ENCODE measurements around the gene SH2B2.
A peak's percentile ranks its signal among the peaks of the same experiment; 100 is the strongest.

The SH2B2 gene

GRCh38 chr7:102286237-102287110 is at the start of gene SH2B2:
Gene SH2B2, plus strand, starts transcription at chr7:102286868. Its CDS starts 13,683 bp downstream, at chr7:102300551.
- peak; percentile 57 for DNase-seq (ENCODE audit: low spot score)

GRCh38 chr7:102239206-102239820 is 47.4 kb upstream of the SH2B2 start:
- no peak for DNase-seq (ENCODE audit: low spot score)

GRCh38 chr7:102241431-102241830 is 45.2 kb upstream of the SH2B2 start:
- no peak for DNase-seq (ENCODE audit: low spot score)

GRCh38 chr7:102244601-102245000 is 42.1 kb upstream of the SH2B2 start:
- no peak for DNase-seq (ENCODE audit: low spot score)

GRCh38 chr7:102248081-102248455 is 38.6 kb upstream of the SH2B2 start:
- no peak for DNase-seq (ENCODE audit: low spot score)

GRCh38 chr7:102248456-102249395 is 37.9 kb upstream of the SH2B2 start:
- no peak for DNase-seq (ENCODE audit: low spot score)

GRCh38 chr7:102251531-102252365 is 34.9 kb upstream of the SH2B2 start:
- DNase-seq (ENCODE audit: low spot score) = no peak

GRCh38 chr7:102252366-102252982 is 34.2 kb upstream of the SH2B2 start:
- DNase-seq (ENCODE audit: low spot score) = no peak

GRCh38 chr7:102253066-102253972 is 33.3 kb upstream of the SH2B2 start:
- peak; percentile 11 for DNase-seq (ENCODE audit: low spot score)

- no peak for DNase-seq (ENCODE audit: low spot score)
Observed at GRCh38 chr7:102253973-102254370, 32.7 kb upstream of the SH2B2 start.

- no peak for DNase-seq (ENCODE audit: low spot score)
Observed at GRCh38 chr7:102254521-102254920, 32.1 kb upstream of the SH2B2 start.

GRCh38 chr7:102255501-102255900 is 31.2 kb upstream of the SH2B2 start:
- no peak for DNase-seq (ENCODE audit: low spot score)

GRCh38 chr7:102255916-102256315 is 30.8 kb upstream of the SH2B2 start:
- no peak for DNase-seq (ENCODE audit: low spot score)

GRCh38 chr7:102258073-102258748 is 28.5 kb upstream of the SH2B2 start:
- no peak for DNase-seq (ENCODE audit: low spot score)

- no peak for DNase-seq (ENCODE audit: low spot score)
Observed at GRCh38 chr7:102258749-102259107, 27.9 kb upstream of the SH2B2 start.

- DNase-seq (ENCODE audit: low spot score) = peak; percentile 44
Observed at GRCh38 chr7:102260856-102261255, 25.8 kb upstream of the SH2B2 start.

- no peak for DNase-seq (ENCODE audit: low spot score)
Observed at GRCh38 chr7:102261451-102261850, 25.2 kb upstream of the SH2B2 start.

- DNase-seq (ENCODE audit: low spot score) = no peak
Observed at GRCh38 chr7:102262546-102262945, 24.1 kb upstream of the SH2B2 start.

- DNase-seq (ENCODE audit: low spot score) = no peak
Observed at GRCh38 chr7:102264367-102264891, 22.2 kb upstream of the SH2B2 start.

Data from kidney tubule cell (primary cell).